ENCODE results near the gene INPP5A. TPM values are rescaled to one million over a fixed set of nuclear protein-coding genes. Genes with fewer than 3 reads are reported as not detected.

INPP5A gene
- polyA plus RNA-seq, 4 donors: 21.1 to 25.0 (median 22.8) TPM

Other genes with a start within 250 kb of the INPP5A start
- 10 to 100 TPM in 1 of 4 donors, 1 to 10 TPM in 3; 3.4 to 12.0 (median 7.0) TPM for gene STK32C, start 229.8 kb upstream of the INPP5A start, polyA plus RNA-seq
- gene LRRC27, start 205.6 kb upstream of the INPP5A start, polyA plus RNA-seq: 10 to 100 TPM in 2 of 4 donors, 1 to 10 TPM in 2; 4.7 to 14.1 (median 8.8) TPM
- 10 to 100 TPM in 2 of 4 donors, 1 to 10 TPM in 2; 7.0 to 34.6 (median 11.9) TPM for gene PWWP2B, start 140.6 kb upstream of the INPP5A start, polyA plus RNA-seq
- under 1 TPM in 2 of 4 donors, not detected in 2; 0.03 to 0.07 TPM for gene NKX6-2, start 248.4 kb downstream of the INPP5A start, polyA plus RNA-seq